ENCODE measurements around the gene TRPC3.

TRPC3 gene

DNA sequence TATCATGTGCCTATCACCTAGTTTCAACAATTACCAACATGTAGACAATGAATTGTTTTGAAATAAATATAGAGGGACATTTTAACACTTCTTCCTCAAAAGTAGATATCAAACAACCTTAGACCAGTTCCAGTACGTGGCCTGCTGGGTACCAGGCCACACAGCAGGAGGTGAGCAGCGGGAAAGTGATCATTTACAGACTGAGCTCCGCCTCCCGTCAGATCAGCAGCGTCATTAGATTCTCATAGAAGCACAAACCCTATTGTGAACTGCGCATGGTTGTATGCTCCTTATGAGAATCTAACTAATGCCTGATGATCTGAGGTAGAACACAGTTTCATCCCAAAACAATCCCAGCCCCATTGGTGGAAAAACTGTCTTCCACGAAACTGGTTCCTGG lies 88.1 kb downstream of the TRPC3 start:
- peaks cover 34% of the 10 kb centered on the region for H3K36me3 ChIP-seq (ENCODE audit: control insufficient read depth, low read depth, low read length)
- H3K4me1 ChIP-seq (ENCODE audit: control insufficient read depth, low read depth, low read length), result no peaks in the 10 kb centered on the region

DNA sequence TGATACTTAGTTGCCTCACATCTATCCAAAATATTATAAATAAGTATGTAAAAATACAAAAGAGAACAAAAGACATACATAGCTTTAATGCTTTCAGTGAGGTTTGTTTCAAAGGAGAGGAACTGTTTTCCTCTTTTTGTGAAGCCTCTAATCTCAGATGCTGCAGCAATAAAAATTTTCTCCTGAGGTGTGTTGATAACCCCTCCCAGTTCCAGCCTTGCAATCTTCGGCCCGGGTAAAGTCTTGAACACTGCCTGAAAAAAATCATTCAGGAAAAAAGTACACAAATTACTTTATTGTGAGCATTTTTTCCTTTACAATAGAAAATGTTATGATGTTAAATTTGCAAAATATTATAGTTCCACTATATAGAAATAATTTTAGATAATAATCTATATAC lies 90.4 kb downstream of the TRPC3 start:
- Histone ChIP-seq H3K4me1 (ENCODE audit: control insufficient read depth, low read depth, low read length) (no peaks in the 10 kb centered on the region), H3K9me3 (ENCODE audit: control insufficient read depth, low read depth, low read length) (no peaks in the 10 kb centered on the region), H3K36me3 (ENCODE audit: control insufficient read depth, low read depth, low read length) (peaks cover 30% of the 10 kb centered on the region), H3K27me3 (ENCODE audit: control insufficient read depth, insufficient read depth, low read length) (no peaks in the 10 kb centered on the region), H3K27ac (ENCODE audit: low read length) (no peak overlapping the region), H3K9ac (ENCODE audit: low read length) (no peak overlapping the region), H3K4me3 (ENCODE audit: low read length) (no peak overlapping the region)

More for the DNA sequence above, 88.1 kb downstream of the TRPC3 start:
- no peaks in the 10 kb centered on the region for H3K9me3 ChIP-seq (ENCODE audit: control insufficient read depth, low read depth, low read length)
- H3K9ac ChIP-seq (ENCODE audit: low read length), result no peak overlapping the region
- H3K27me3 ChIP-seq (ENCODE audit: control insufficient read depth, insufficient read depth, low read length), result no peaks in the 10 kb centered on the region
- H3K4me3 ChIP-seq (ENCODE audit: low read length), result no peak overlapping the region
- no peak overlapping the region for H3K27ac ChIP-seq (ENCODE audit: low read length)

DNA sequence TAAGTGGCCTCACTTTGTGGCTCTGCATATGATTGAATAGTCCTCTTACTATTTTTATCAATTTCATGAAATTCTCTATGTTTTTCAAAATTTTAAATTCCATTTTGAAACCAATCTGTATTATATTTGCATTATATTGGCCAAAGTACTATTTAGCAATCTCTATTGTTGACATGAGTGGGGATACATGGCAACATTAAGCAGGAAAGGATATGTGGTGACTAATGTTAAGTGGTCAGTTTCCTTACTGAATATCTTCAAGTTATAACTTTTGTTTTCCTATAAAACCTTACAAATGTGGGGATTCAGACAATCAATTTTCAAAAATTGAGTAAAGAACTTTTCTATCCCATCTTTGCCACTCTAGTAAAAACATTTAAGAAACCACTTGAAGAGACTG lies 91.7 kb downstream of the TRPC3 start:
- H3K4me3 ChIP-seq (ENCODE audit: low read length), result no peak overlapping the region
- H3K27me3 ChIP-seq (ENCODE audit: control insufficient read depth, insufficient read depth, low read length), result no peaks in the 10 kb centered on the region
- H3K36me3 ChIP-seq (ENCODE audit: control insufficient read depth, low read depth, low read length), result peaks cover 20% of the 10 kb centered on the region
- H3K4me1 ChIP-seq (ENCODE audit: control insufficient read depth, low read depth, low read length), result no peaks in the 10 kb centered on the region
- H3K9me3 ChIP-seq (ENCODE audit: control insufficient read depth, low read depth, low read length), result no peaks in the 10 kb centered on the region
- H3K9ac ChIP-seq (ENCODE audit: low read length), result no peak overlapping the region
- no peak overlapping the region for H3K27ac ChIP-seq (ENCODE audit: low read length)

DNA sequence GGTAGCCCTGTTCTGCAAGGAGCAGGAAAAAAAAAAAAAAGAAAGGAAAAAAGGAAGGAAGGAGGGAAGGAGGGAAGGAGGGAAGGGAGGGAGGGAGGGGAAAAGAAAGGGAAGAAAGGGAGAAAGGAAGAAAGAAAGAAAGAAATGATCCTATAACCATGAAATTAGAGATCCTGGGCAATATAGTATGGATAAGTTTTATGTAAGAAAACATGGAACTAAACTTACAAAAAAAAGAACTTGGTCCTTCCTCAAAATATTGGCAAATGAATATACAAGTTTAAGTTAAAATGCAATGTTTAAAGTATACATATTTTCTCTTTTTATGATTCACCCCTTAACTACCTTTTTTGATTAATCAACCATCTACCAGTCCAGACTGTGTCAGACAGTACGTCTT lies 100.5 kb downstream of the TRPC3 start:
- no peak overlapping the region for H3K4me3 ChIP-seq (ENCODE audit: low read length)
- H3K9ac ChIP-seq (ENCODE audit: low read length), result no peak overlapping the region
- no peaks in the 10 kb centered on the region for H3K27me3 ChIP-seq (ENCODE audit: control insufficient read depth, insufficient read depth, low read length)
- H3K9me3 ChIP-seq (ENCODE audit: control insufficient read depth, low read depth, low read length), result no peaks in the 10 kb centered on the region
- H3K4me1 ChIP-seq (ENCODE audit: control insufficient read depth, low read depth, low read length), result no peaks in the 10 kb centered on the region
- H3K36me3 ChIP-seq (ENCODE audit: control insufficient read depth, low read depth, low read length), result no peaks in the 10 kb centered on the region
- no peak overlapping the region for H3K27ac ChIP-seq (ENCODE audit: low read length)

DNA sequence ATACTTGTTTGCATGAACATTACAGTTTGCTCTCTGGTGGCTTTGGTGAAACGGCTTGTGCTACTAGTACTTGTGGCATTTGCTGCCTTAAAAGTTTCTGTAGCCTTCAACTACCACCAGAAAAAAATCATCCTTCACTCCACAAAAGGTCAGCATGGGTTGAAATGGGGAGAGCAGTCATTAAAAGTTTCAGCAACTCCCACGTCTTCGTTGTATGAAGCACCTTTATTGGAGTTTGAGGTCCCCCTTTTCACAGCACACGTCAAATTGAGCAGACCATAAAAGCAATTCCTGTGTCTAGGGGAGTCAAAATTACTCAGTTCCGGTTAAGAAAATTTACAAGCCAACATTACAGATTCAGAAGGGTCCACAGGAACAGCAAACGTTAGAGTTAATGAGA lies 105.2 kb downstream of the TRPC3 start:
- Histone ChIP-seq H3K9me3 (ENCODE audit: control insufficient read depth, low read depth, low read length) (no peaks in the 10 kb centered on the region), H3K4me1 (ENCODE audit: control insufficient read depth, low read depth, low read length) (no peaks in the 10 kb centered on the region), H3K4me3 (ENCODE audit: low read length) (no peak overlapping the region), H3K9ac (ENCODE audit: low read length) (no peak overlapping the region), H3K27ac (ENCODE audit: low read length) (no peak overlapping the region), H3K27me3 (ENCODE audit: control insufficient read depth, insufficient read depth, low read length) (no peaks in the 10 kb centered on the region), H3K36me3 (ENCODE audit: control insufficient read depth, low read depth, low read length) (no peaks in the 10 kb centered on the region)

DNA sequence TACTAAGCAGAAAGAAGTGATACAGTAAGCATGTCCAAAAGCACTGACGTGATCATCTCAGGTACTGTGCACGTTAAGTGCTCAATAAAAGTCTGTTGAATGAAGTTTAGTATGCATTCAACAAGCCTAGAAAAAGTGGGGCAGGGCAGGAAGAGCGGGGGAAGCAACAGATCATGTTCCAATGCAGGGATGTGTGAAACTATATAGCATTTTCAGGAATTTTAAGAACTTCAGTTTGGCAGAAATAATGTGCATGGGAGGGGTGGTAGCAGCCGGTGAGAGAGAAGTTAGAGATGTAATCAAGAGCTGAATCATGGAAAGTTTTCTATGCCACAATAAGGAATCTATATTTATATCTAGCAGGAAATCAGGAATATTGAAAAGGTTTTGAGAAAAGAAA lies 109.0 kb downstream of the TRPC3 start:
- Histone ChIP-seq H3K27ac (ENCODE audit: low read length) (no peak overlapping the region), H3K4me3 (ENCODE audit: low read length) (no peak overlapping the region), H3K9ac (ENCODE audit: low read length) (no peak overlapping the region), H3K27me3 (ENCODE audit: control insufficient read depth, insufficient read depth, low read length) (no peaks in the 10 kb centered on the region), H3K9me3 (ENCODE audit: control insufficient read depth, low read depth, low read length) (no peaks in the 10 kb centered on the region), H3K4me1 (ENCODE audit: control insufficient read depth, low read depth, low read length) (no peaks in the 10 kb centered on the region), H3K36me3 (ENCODE audit: control insufficient read depth, low read depth, low read length) (no peaks in the 10 kb centered on the region)

DNA sequence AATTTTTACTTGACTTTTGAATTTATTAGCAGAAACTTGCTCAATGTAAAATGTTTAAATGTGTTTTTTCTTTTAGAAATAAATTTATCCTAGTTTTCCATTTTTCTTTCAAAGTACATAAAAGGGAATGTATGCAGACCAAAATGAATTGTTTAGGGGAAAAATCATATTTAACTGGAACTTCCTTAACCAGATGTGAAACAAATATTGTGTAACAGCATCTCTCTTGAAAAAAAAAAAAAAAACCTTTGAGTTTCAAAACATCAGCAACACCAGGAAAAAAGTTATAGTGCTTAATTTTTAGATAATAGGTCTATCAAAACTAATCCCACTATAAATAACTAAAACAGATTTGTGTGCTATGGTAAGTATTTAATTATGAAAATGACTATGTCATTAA lies 113.7 kb downstream of the TRPC3 start:
- Histone ChIP-seq H3K27ac (ENCODE audit: low read length) (no peak overlapping the region), H3K27me3 (ENCODE audit: control insufficient read depth, insufficient read depth, low read length) (no peaks in the 10 kb centered on the region), H3K4me3 (ENCODE audit: low read length) (no peak overlapping the region), H3K4me1 (ENCODE audit: control insufficient read depth, low read depth, low read length) (no peaks in the 10 kb centered on the region), H3K9me3 (ENCODE audit: control insufficient read depth, low read depth, low read length) (no peaks in the 10 kb centered on the region), H3K9ac (ENCODE audit: low read length) (no peak overlapping the region), H3K36me3 (ENCODE audit: control insufficient read depth, low read depth, low read length) (no peaks in the 10 kb centered on the region)

DNA sequence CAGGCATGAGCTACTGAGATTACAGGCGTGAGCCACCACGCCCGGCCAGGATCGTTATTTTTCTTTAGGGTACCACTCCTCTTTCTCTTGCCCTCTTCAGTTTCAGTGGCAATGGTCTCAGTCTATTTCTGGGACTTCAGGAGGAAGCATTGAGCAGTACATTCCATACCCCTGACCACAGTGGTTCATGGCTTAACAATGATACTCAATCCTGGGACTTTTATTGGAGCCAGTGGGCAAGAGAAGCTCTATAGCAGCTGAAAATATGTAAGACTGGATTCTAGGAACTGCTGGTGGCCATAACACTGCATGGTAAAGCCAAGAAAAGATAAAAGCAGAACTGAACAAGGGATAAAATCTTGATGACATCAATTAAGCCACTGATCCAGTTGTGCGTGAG lies 122.3 kb downstream of the TRPC3 start:
- Histone ChIP-seq H3K9me3 (ENCODE audit: control insufficient read depth, low read depth, low read length) (no peaks in the 10 kb centered on the region), H3K27ac (ENCODE audit: low read length) (no peak overlapping the region), H3K36me3 (ENCODE audit: control insufficient read depth, low read depth, low read length) (peaks cover 3% of the 10 kb centered on the region), H3K4me3 (ENCODE audit: low read length) (no peak overlapping the region), H3K4me1 (ENCODE audit: control insufficient read depth, low read depth, low read length) (no peaks in the 10 kb centered on the region), H3K9ac (ENCODE audit: low read length) (no peak overlapping the region), H3K27me3 (ENCODE audit: control insufficient read depth, insufficient read depth, low read length) (no peaks in the 10 kb centered on the region)

All from iPS-18a (cell line).